ENCODE measurements around the gene PPIA. TPM values are rescaled to one million over a fixed set of nuclear protein-coding genes. Genes with fewer than 3 reads are reported as not detected.

The PPIA gene
- polyA plus RNA-seq (ENCODE audit: insufficient read length in 4 of 4), result 1,000 to 10,000 TPM; 1,245 to 1,509 (median 1,378) TPM

GRCh38 chr7:44796504-44797328 is at the start of gene PPIA:
Gene PPIA (plus strand): TSS chr7:44796681. CDS start chr7:44796725, 44 bp downstream.
- DNase-seq (ENCODE audit: low read depth in 4 of 4, low spot score in 3 of 4), result peak; percentile 95 to 97 (median 96)

GRCh38 chr7:44748045-44748947 is 48.2 kb upstream of the PPIA start, which contains the start of gene ZMIZ2:
Gene ZMIZ2 (plus strand): TSS chr7:44748847. CDS start chr7:44756250, 7,403 bp downstream.
- peak; percentile 75 to 81 (median 78) for DNase-seq (ENCODE audit: low read depth in 4 of 4, low spot score in 3 of 4)

- DNase-seq (ENCODE audit: low read depth in 4 of 4, low spot score in 3 of 4), result no peak
These were observed 47.3 kb upstream of the PPIA start for GRCh38 chr7:44748948-44749731.

- no peak for DNase-seq (ENCODE audit: low read depth in 4 of 4, low spot score in 3 of 4)
These were observed 46.5 kb upstream of the PPIA start for GRCh38 chr7:44749992-44750391.

GRCh38 chr7:44750424-44750823 is 46.1 kb upstream of the PPIA start:
- DNase-seq (ENCODE audit: low read depth in 4 of 4, low spot score in 3 of 4), result no peak

GRCh38 chr7:44750921-44751571 is 45.4 kb upstream of the PPIA start:
- DNase-seq (ENCODE audit: low read depth in 4 of 4, low spot score in 3 of 4), result no peak

- DNase-seq (ENCODE audit: low read depth in 4 of 4, low spot score in 3 of 4), result no peak
These were observed 43.7 kb upstream of the PPIA start for GRCh38 chr7:44752822-44753221.

GRCh38 chr7:44754802-44755697 is 41.4 kb upstream of the PPIA start:
- no peak for DNase-seq (ENCODE audit: low read depth in 4 of 4, low spot score in 3 of 4)

GRCh38 chr7:44755698-44756627 is 40.5 kb upstream of the PPIA start:
- DNase-seq (ENCODE audit: low read depth in 4 of 4, low spot score in 3 of 4), result no peak

- no peak for DNase-seq (ENCODE audit: low read depth in 4 of 4, low spot score in 3 of 4)
These were observed 39.6 kb upstream of the PPIA start for GRCh38 chr7:44756904-44757303.

GRCh38 chr7:44757311-44757710 is 39.2 kb upstream of the PPIA start:
- no peak for DNase-seq (ENCODE audit: low read depth in 4 of 4, low spot score in 3 of 4)

GRCh38 chr7:44757739-44758138 is 38.7 kb upstream of the PPIA start:
- no peak for DNase-seq (ENCODE audit: low read depth in 4 of 4, low spot score in 3 of 4)

GRCh38 chr7:44759246-44759645 is 37.2 kb upstream of the PPIA start:
- no peak for DNase-seq (ENCODE audit: low read depth in 4 of 4, low spot score in 3 of 4)

GRCh38 chr7:44760034-44760580 is 36.4 kb upstream of the PPIA start:
- no peak for DNase-seq (ENCODE audit: low read depth in 4 of 4, low spot score in 3 of 4)

GRCh38 chr7:44761207-44762161 is 35.0 kb upstream of the PPIA start:
- DNase-seq (ENCODE audit: low read depth in 4 of 4, low spot score in 3 of 4), result no peak

GRCh38 chr7:44762300-44762699 is 34.2 kb upstream of the PPIA start:
- DNase-seq (ENCODE audit: low read depth in 4 of 4, low spot score in 3 of 4), result no peak
